H9 (cell line): Measurements from ENCODE around the gene PHKG2. TPM values are rescaled to one million over a fixed set of nuclear protein-coding genes. Genes with fewer than 3 reads are reported as not detected.

Source experiments
- DNase-seq: peaks from one replicate; pipeline ENCODE4 v3.0.0-alpha.2; 2017
- H2AFZ ChIP-seq: one replicate; pipeline ENCODE4 v1.6.1; 2013; ENCODE audit warnings: mild to moderate bottlenecking, low read length, control low read depth, moderate library complexity
- H2AK5ac ChIP-seq: 2 replicates; pipeline ENCODE4 v1.6.1; 2013; ENCODE audit warnings: low read length, control low read depth, mixed read lengths; ENCODE audit not compliant: insufficient read length
- H2BK120ac ChIP-seq: one replicate; pipeline ENCODE4 v1.6.1; 2013; ENCODE audit warnings: low read depth, mild to moderate bottlenecking, low read length, control low read depth, inconsistent platforms; ENCODE audit not compliant: poor library complexity, severe bottlenecking
- H2BK12ac ChIP-seq: 2 replicates; pipeline ENCODE4 v1.6.1; 2013; ENCODE audit warnings: low read length, control low read depth, mixed read lengths, low read depth; ENCODE audit not compliant: insufficient read length
- H2BK15ac ChIP-seq: 2 replicates; pipeline ENCODE4 v1.6.1; 2013; ENCODE audit warnings: low read depth, low read length, control low read depth
- H2BK20ac ChIP-seq: one replicate; pipeline ENCODE4 v1.6.1; 2013; ENCODE audit warnings: low read depth, mild to moderate bottlenecking, low read length, control low read depth, inconsistent platforms; ENCODE audit not compliant: poor library complexity, severe bottlenecking
- H2BK5ac ChIP-seq: 2 replicates; pipeline ENCODE4 v1.6.1; 2013; ENCODE audit warnings: low read length, control low read depth, mixed read lengths; ENCODE audit not compliant: insufficient read length
- H3K14ac ChIP-seq: 2 replicates; pipeline ENCODE4 v1.6.1; 2013; ENCODE audit warnings: low read length, control low read depth; ENCODE audit not compliant: insufficient read depth
- H3K18ac ChIP-seq: 2 replicates; pipeline ENCODE4 v1.6.1; 2013; ENCODE audit warnings: low read depth, mild to moderate bottlenecking, mixed read lengths, low read length, control low read depth; ENCODE audit not compliant: insufficient read length
- H3K23ac ChIP-seq: 2 replicates; pipeline ENCODE4 v1.6.1; 2013; ENCODE audit warnings: low read length, control low read depth, mixed read lengths, low read depth; ENCODE audit not compliant: insufficient read length
- H3K23me2 ChIP-seq: 2 replicates; pipeline ENCODE4 v1.6.1; 2013; ENCODE audit warnings: low read depth, mild to moderate bottlenecking, mixed read lengths, low read length, control low read depth; ENCODE audit not compliant: insufficient read length, poor library complexity, severe bottlenecking
- H3K27ac ChIP-seq: 2 replicates; pipeline ENCODE4 v1.5.1; 2013; ENCODE audit warnings: low read length, control low read depth, mixed read lengths, low read depth; ENCODE audit not compliant: insufficient read length
- H3K27me3 ChIP-seq: 2 replicates; pipeline ENCODE4 v1.6.1; 2013; ENCODE audit warnings: low read length, control low read depth, inconsistent platforms; ENCODE audit not compliant: insufficient read depth
- H3K4ac ChIP-seq: 2 replicates; pipeline ENCODE4 v1.6.1; 2013; ENCODE audit warnings: low read depth, mild to moderate bottlenecking, control low read depth, inconsistent platforms, low read length, moderate library complexity
- H3K4me1 ChIP-seq: 2 replicates; pipeline ENCODE4 v1.6.1; 2013; ENCODE audit warnings: low read length, control low read depth, inconsistent platforms; ENCODE audit not compliant: insufficient read depth
- H3K4me2 ChIP-seq: 2 replicates; pipeline ENCODE4 v1.6.1; 2013; ENCODE audit warnings: low read length, control low read depth, mixed read lengths; ENCODE audit not compliant: insufficient read length, insufficient read depth
- H3K56ac ChIP-seq: 2 replicates; pipeline ENCODE4 v1.6.1; 2013; ENCODE audit warnings: low read depth, mild to moderate bottlenecking, mixed read lengths, low read length, control low read depth; ENCODE audit not compliant: insufficient read length
- H3K79me1 ChIP-seq: 2 replicates; pipeline ENCODE4 v1.6.1; 2013; ENCODE audit warnings: low read depth, mild to moderate bottlenecking, moderate library complexity, low read length, control low read depth, inconsistent platforms; ENCODE audit not compliant: insufficient read depth, poor library complexity, severe bottlenecking
- H3K79me2 ChIP-seq: 2 replicates; pipeline ENCODE4 v1.6.1; 2013; ENCODE audit warnings: low read length, control low read depth, inconsistent platforms; ENCODE audit not compliant: insufficient read depth
- H3K9ac ChIP-seq: 2 replicates; pipeline ENCODE4 v1.6.1; 2013; ENCODE audit warnings: low read length, control low read depth, mixed read lengths; ENCODE audit not compliant: insufficient read length; ENCODE audit errors: extremely low read depth
- H3K9me3 ChIP-seq: one replicate; pipeline ENCODE4 v1.6.1; 2013; ENCODE audit warnings: low read depth, low read length, inconsistent platforms; ENCODE audit not compliant: control insufficient read depth
- H3T11ph ChIP-seq: one replicate; pipeline ENCODE4 v1.6.1; 2013; ENCODE audit warnings: mild to moderate bottlenecking, low read length, control low read depth, inconsistent platforms
- H4K20me1 ChIP-seq: one replicate; pipeline ENCODE4 v1.6.1; 2013; ENCODE audit not compliant: control insufficient read depth, insufficient read length, insufficient read depth
- H4K5ac ChIP-seq: 2 replicates; pipeline ENCODE4 v1.6.1; 2013; ENCODE audit warnings: low read depth, mild to moderate bottlenecking, mixed read lengths, low read length, control low read depth; ENCODE audit not compliant: insufficient read length
- H4K8ac ChIP-seq: replicated peaks from 2 replicates; pipeline ENCODE4 v1.6.1; 2013; ENCODE audit warnings: low read length, control low read depth, mixed read lengths, low read depth; ENCODE audit not compliant: insufficient read length
- H4K91ac ChIP-seq: 2 replicates; pipeline ENCODE4 v1.6.1; 2013; ENCODE audit warnings: low read depth, mild to moderate bottlenecking, moderate library complexity, mixed read lengths, low read length, control low read depth; ENCODE audit not compliant: insufficient read length
- H3K27ac Mint-ChIP-seq, 3 experiments: 2 replicates in 2 of 3; 3 replicates in 1 of 3; pipeline ENCODE4 v1.8.0; 2020 to 2021; ENCODE audit warnings: mixed read lengths in 3 of 3, mild to moderate bottlenecking in 1 of 3, moderate library complexity in 1 of 3
- H3K27me3 Mint-ChIP-seq: 2 replicates; pipeline ENCODE4 v1.8.0; 2021; ENCODE audit warnings: low read depth, mild to moderate bottlenecking, moderate library complexity, mixed read lengths
- H3K36me3 Mint-ChIP-seq, 3 experiments: 2 replicates in 2 of 3; 3 replicates in 1 of 3; pipeline ENCODE4 v1.8.0; 2020 to 2021; ENCODE audit warnings: low read depth in 3 of 3, mixed read lengths in 3 of 3; ENCODE audit not compliant: insufficient read depth in 1 of 3
- H3K4me1 Mint-ChIP-seq, 2 experiments: 2 replicates each; pipeline ENCODE4 v1.8.0; 2020; ENCODE audit warnings: mixed read lengths in 2 of 2
- H3K4me3 Mint-ChIP-seq, 2 experiments: 2 replicates in 1 of 2; 3 replicates in 1 of 2; pipeline ENCODE4 v1.8.0; 2020 to 2021; ENCODE audit warnings: mild to moderate bottlenecking in 2 of 2, mixed read lengths in 2 of 2, moderate library complexity in 1 of 2
- H3K9me3 Mint-ChIP-seq, 2 experiments: 2 replicates in 1 of 2; 3 replicates in 1 of 2; pipeline ENCODE4 v1.8.0; 2020; ENCODE audit warnings: mild to moderate bottlenecking in 2 of 2, mixed read lengths in 2 of 2, moderate library complexity in 1 of 2
- WGBS: extraction: QIAGEN DNeasy Blood & Tissue Kit; methylation state at CpG from one replicate; pipeline ENCODE4 v1.1.7; 2013; ENCODE audit warnings: missing lambda C conversion rate, low lambda C conversion rate, mixed read lengths; ENCODE audit not compliant: insufficient read length; ENCODE audit errors: extremely low coverage; 5-methylcytosine and 5-hydroxymethylcytosine counted together
- total RNA-seq: library from RNA; stranded (reverse); gene quantifications from 2 replicates; pipeline ENCODE4 v1.2.1, GENCODE V29; 2021
- TF ChIP-seq, protein P1 (sequence below): fragments of 200-600 bp; sonication (generic); conservative IDR thresholded peaks from 3 replicates; pipeline ENCODE4 v1.8.0; 2021; ENCODE audit warnings: antibody characterized with exemption, mild to moderate bottlenecking

Gene PHKG2
- total RNA-seq, 1 experiment from 2014 or later: 46.6 TPM

DNA sequence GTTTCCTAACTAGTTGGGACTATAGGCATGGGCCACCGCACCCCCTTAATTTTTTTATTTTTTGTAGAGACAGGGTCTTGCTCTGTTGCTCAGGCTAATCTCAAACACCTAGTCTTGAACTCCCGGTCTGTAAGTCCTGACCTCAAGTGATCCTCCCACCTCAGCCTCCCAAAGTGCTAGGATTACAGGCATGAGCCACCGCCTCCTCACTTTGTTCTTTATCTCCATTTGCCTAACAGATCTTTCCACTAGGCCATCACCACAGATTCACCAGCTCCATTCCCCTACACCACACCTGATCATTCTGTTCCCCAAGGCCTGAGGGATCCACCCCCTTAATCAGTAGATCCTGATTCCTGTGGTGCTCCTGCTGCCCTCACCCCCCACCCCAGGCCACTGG is 46.4 kb downstream of the PHKG2 start:
- H3K27me3 Mint-ChIP-seq: peaks cover 40% of the 10 kb centered on the region
- H4K91ac ChIP-seq: no peak overlapping the region
- H3K79me1 ChIP-seq: no peaks in the 10 kb centered on the region
- H2BK120ac ChIP-seq: no peak overlapping the region
- H3K9ac ChIP-seq: no peak overlapping the region
- H4K5ac ChIP-seq: no peak overlapping the region
- no peaks in the 10 kb centered on the region for H3K23me2 ChIP-seq
- H3K9me3 ChIP-seq: no peaks in the 10 kb centered on the region
- H2AFZ ChIP-seq: no peak overlapping the region
- H3K36me3 Mint-ChIP-seq: no peaks in the 10 kb centered on the region
- peaks cover 0 to 5% of the 10 kb centered on the region in 2 experiments; a peak in 2 of 4 replicates for H3K4me1 Mint-ChIP-seq
- no peaks in the 10 kb centered on the region for H3K4me1 ChIP-seq
- no peak overlapping the region for H3K14ac ChIP-seq
- no peaks in the 10 kb centered on the region for H4K20me1 ChIP-seq
- no peak overlapping the region for H2BK15ac ChIP-seq
- H3K56ac ChIP-seq: no peak overlapping the region
- no peak overlapping the region for H3K18ac ChIP-seq
- no peak overlapping the region for H2BK12ac ChIP-seq
- no peak overlapping the region for H2BK20ac ChIP-seq
- H3K27ac Mint-ChIP-seq: no peak overlapping the region; a peak in 1 of 7 replicates
- H3K27ac ChIP-seq: no peak overlapping the region
- no peaks in the 10 kb centered on the region for H3K9me3 Mint-ChIP-seq
- H2AK5ac ChIP-seq: no peak overlapping the region
- no peak for DNase-seq
- H4K8ac ChIP-seq: no peak overlapping the region
- no peak overlapping the region for H3T11ph ChIP-seq
- TF ChIP-seq, protein P1, sequence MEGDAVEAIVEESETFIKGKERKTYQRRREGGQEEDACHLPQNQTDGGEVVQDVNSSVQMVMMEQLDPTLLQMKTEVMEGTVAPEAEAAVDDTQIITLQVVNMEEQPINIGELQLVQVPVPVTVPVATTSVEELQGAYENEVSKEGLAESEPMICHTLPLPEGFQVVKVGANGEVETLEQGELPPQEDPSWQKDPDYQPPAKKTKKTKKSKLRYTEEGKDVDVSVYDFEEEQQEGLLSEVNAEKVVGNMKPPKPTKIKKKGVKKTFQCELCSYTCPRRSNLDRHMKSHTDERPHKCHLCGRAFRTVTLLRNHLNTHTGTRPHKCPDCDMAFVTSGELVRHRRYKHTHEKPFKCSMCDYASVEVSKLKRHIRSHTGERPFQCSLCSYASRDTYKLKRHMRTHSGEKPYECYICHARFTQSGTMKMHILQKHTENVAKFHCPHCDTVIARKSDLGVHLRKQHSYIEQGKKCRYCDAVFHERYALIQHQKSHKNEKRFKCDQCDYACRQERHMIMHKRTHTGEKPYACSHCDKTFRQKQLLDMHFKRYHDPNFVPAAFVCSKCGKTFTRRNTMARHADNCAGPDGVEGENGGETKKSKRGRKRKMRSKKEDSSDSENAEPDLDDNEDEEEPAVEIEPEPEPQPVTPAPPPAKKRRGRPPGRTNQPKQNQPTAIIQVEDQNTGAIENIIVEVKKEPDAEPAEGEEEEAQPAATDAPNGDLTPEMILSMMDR: no peak
- WGBS: no CpG with 5 or more reads among the region's 3 CpGs
- H2BK5ac ChIP-seq: no peak overlapping the region
- no peaks in the 10 kb centered on the region for H3K79me2 ChIP-seq
- H3K27me3 ChIP-seq: no peaks in the 10 kb centered on the region
- no peak overlapping the region for H3K23ac ChIP-seq
- H3K4me3 Mint-ChIP-seq: no peak overlapping the region
- H3K4ac ChIP-seq: no peak overlapping the region
- H3K4me2 ChIP-seq: no peak overlapping the region
